ENCODE results near the gene INO80.

GRCh38 chr15:41072013-41072412, 44.1 kb downstream of the INO80 start:
- no peak for TF ChIP-seq EZH2 (IDR thresholded peaks at IDR 0.05; ENCODE audit: low read length, unreplicated experiment)
- TF ChIP-seq, protein P1, sequence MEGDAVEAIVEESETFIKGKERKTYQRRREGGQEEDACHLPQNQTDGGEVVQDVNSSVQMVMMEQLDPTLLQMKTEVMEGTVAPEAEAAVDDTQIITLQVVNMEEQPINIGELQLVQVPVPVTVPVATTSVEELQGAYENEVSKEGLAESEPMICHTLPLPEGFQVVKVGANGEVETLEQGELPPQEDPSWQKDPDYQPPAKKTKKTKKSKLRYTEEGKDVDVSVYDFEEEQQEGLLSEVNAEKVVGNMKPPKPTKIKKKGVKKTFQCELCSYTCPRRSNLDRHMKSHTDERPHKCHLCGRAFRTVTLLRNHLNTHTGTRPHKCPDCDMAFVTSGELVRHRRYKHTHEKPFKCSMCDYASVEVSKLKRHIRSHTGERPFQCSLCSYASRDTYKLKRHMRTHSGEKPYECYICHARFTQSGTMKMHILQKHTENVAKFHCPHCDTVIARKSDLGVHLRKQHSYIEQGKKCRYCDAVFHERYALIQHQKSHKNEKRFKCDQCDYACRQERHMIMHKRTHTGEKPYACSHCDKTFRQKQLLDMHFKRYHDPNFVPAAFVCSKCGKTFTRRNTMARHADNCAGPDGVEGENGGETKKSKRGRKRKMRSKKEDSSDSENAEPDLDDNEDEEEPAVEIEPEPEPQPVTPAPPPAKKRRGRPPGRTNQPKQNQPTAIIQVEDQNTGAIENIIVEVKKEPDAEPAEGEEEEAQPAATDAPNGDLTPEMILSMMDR (conservative IDR thresholded peaks at IDR 0.05; ENCODE audit: low read depth, low read length): no peak
